ELR (cell line): Measurements from ENCODE around the gene SGCE.

ENCODE experiments used
- DNase-seq: peaks from one replicate; pipeline ENCODE4 v3.0.0-alpha.2; 2015; ENCODE audit warnings: low read depth

SGCE gene

DNA sequence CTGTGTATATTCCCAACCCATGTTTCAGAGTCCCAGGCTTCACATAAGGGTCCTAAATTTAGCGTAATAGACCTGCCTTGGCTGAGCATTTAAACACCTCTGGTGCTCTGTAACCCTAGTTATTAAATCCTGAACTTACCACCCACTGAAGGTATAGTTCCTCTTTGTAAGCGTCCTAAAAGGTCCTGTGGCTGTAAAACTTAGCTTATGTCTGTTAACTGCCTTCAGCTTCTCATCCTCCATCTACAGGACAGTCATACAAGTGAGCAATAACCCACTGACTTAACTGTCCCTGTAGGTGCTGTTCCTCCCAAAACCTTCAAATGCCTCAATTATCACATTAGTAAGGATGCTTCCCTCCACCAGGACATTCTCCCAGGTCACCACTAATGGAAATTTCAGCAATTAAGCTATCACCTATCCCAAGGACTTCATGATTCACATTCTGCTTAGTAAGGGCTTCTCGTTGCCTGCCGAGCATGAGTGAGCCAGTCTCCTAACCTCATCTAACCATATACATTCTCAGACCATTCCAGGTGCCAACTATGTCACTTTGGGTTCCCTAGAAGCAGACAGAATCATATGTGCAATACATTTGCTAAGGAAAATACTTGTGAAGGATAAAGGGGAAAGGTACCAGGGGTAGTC is 90.6 kb downstream of the SGCE start:
- DNase-seq = no peak

DNA sequence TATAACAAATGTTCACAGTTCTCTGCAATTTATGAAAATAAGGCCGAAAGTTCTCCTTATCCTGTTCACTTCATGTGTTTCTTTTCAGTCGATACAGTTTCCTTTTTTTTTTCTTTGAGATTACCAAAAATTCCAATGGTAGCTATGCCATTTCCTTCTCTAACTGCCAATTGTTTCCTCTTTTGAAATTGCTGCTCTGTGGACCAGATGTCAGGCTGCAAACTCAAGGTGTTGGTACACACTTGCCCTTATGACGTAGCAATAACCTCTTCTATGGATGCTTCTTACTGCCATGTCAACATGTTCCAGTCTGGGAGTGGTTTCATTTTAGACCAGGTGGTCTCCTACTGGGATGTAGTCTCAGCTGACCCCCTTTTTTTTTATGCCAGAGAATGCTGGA is 93.4 kb downstream of the SGCE start:
- peak; percentile 59 for DNase-seq

DNA sequence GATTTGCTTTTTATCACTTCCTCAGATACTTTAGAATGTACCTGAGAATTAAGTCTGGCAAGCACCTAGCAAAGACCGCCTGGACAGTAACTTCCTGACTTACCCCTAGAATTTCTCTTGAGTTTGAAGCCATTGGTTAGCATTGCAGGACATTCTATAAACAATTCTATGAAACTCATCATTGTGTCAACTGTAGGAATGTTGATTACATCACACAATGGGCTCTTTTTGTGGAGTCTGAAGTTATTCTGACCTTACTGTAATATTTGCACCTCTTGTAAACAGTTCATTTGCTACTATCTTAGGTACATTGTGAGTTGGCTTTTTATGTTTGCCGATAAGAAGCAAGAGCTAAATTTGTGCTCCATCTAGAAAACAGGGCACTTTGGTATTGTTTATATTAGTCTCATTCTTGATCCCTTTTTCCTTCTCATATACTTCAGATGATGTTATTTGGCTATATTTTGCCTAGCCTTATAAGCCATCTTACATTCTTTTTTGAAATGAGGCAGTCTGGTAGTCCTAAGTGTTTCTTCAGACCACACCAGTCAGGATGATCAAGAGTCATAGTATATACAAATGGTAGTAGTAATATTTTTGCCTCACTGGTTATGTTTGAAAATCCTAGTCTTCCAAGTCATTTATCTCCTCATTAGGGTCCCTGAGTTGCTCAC is 94.0 kb downstream of the SGCE start:
- DNase-seq = peak; percentile 87

DNA sequence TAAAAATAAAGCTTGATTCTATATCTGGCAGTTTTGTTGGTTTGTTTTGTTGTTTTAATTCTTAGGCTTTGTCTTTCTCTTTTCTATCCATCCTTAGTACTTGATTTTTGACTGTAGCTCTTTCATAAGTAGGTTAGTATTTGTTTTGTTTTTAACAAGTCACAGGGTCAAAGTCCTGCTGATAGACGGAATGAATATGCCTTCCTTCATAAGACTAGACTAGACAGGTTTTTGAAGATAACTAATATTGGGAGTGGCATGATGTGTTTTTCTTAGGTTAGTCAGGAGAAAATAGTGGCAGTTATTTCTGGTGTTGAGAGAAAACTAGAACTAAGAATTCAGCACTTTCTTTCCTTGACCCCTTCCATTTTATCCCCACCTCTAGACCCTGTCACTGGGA is 96.0 kb downstream of the SGCE start:
- no peak for DNase-seq

DNA sequence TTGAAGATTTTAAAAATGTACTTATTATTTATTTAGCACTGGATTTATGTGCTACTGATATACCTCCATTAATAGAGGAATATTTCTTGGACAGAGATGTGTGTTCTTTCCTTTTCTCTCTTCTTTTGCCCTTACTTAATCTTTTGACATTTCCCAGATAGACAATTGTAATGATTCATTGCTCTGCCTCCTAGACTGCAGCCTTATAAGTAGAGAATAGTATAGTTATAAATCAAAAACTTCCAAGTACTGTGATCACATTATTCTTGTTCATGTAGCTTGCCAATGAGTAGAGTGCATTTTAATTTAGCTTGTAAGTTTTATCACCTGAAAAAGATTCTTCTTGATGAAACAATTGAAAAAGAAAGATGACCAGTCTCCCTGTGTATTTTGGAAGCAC is 98.7 kb downstream of the SGCE start:
- no peak for DNase-seq

DNA sequence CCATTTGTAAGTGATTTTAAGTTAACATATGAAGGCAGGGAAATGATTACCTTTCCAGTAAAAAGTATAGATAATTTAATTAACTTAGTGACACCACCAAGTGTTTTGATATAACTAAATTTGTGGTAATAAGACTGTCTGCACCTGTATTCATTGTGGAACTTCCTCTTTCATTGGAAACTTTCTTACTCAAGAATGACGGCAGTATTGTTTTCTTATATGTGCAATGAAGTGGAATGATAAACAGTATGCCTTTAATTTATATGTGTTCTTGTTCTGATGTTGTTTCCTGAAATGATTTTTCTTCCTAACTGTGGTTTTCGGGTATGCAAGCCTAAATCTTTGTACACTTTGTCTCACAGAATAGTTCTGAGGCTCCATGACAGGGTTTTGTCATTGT is 99.9 kb downstream of the SGCE start:
- no peak for DNase-seq

DNA sequence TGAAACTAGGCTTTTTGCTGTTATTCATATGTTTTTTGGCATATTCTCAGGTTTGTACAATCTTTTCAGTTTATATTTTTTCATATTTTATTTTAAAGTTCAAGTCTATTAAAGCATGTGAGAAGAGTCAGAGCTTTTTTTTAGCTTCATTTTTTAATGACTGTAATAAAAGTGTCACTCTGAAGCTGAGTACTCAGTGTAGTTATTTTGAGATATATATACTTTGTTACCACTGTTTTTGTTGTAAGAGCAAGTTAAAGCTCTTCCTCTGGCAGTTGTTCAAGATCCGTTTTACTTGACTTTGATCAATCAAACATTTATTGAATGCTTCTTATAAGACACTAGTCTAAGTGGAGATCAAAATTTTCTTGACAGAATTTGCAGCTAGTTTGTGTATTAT is 108.8 kb downstream of the SGCE start:
- no peak for DNase-seq

DNA sequence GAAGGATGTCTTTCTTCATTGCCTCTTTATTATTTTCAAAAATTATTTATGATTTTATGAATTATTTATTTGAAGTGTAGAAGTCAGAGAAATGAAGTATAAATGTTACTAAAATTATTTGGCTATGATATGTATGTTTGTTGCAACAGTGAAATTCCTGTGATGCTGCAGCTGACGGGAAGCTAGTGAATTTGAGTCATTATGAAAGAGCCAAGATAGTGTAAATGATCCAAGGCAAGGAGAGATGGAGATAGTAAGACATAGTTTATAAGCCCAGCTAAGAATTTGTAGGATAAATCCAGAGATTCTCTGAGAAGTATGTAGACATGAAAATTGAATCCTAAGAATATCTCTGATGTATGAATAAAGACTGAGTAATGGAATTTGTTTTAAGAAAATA is 115.5 kb downstream of the SGCE start:
- DNase-seq = no peak
